ENCODE results near the gene MB. TPM values are rescaled to one million over a fixed set of nuclear protein-coding genes. Genes with fewer than 3 reads are reported as not detected.

Gene MB
- total and polyA plus RNA-seq, 9 of the 15 experiments (the other 6 are each of a cell fraction or from before 2014, with no cell fraction given): not detected

GRCh38 chr22:35615156-35615555 lies 2.0 kb downstream of the MB start (continued):
- TF ChIP-seq, protein P1, sequence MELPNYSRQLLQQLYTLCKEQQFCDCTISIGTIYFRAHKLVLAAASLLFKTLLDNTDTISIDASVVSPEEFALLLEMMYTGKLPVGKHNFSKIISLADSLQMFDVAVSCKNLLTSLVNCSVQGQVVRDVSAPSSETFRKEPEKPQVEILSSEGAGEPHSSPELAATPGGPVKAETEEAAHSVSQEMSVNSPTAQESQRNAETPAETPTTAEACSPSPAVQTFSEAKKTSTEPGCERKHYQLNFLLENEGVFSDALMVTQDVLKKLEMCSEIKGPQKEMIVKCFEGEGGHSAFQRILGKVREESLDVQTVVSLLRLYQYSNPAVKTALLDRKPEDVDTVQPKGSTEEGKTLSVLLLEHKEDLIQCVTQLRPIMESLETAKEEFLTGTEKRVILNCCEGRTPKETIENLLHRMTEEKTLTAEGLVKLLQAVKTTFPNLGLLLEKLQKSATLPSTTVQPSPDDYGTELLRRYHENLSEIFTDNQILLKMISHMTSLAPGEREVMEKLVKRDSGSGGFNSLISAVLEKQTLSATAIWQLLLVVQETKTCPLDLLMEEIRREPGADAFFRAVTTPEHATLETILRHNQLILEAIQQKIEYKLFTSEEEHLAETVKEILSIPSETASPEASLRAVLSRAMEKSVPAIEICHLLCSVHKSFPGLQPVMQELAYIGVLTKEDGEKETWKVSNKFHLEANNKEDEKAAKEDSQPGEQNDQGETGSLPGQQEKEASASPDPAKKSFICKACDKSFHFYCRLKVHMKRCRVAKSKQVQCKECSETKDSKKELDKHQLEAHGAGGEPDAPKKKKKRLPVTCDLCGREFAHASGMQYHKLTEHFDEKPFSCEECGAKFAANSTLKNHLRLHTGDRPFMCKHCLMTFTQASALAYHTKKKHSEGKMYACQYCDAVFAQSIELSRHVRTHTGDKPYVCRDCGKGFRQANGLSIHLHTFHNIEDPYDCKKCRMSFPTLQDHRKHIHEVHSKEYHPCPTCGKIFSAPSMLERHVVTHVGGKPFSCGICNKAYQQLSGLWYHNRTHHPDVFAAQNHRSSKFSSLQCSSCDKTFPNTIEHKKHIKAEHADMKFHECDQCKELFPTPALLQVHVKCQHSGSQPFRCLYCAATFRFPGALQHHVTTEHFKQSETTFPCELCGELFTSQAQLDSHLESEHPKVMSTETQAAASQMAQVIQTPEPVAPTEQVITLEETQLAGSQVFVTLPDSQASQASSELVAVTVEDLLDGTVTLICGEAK (IDR thresholded peaks at IDR 0.05): no peak
- TF ChIP-seq, protein P1 (CRISPR knock-in tag; IDR thresholded peaks at IDR 0.05): no peak
- no peak for TF ChIP-seq NR4A1 (CRISPR knock-in tag; IDR thresholded peaks at IDR 0.05)
- 0 out of 2 replicates have a peak, but pooled peaks have one; percentile 36 for TF ChIP-seq NR4A1 (tag; IDR thresholded peaks at IDR 0.05)
- no peak for TF ChIP-seq SIN3A (IDR thresholded peaks at IDR 0.05; ENCODE audit: borderline replicate concordance in 2 of 2, control insufficient read depth in 1 of 2, low read depth in 2 of 2, low read length in 2 of 2)
- peak; percentile 76 for TF ChIP-seq ZNF175 (CRISPR knock-in tag; IDR thresholded peaks at IDR 0.05; ENCODE audit: low read depth)
- no peak for TF ChIP-seq E2F8 (IDR thresholded peaks at IDR 0.05; ENCODE audit: low read depth, partially characterized antibody)
- no peak for TF ChIP-seq MCM7 (IDR thresholded peaks at IDR 0.05)
- no peak for TF ChIP-seq CREB3L1 (IDR thresholded peaks at IDR 0.05; ENCODE audit: borderline replicate concordance, low read depth)
- no peak for TF ChIP-seq PRPF4 (IDR thresholded peaks at IDR 0.05; ENCODE audit: insufficient read depth, low read depth, low read length, poor library complexity, severe bottlenecking)
- TF ChIP-seq NFRKB (IDR thresholded peaks at IDR 0.05; ENCODE audit: low read depth): peak; percentile 47; the same call in 1 of the 2 replicates
- TF ChIP-seq ZNF274 (IDR thresholded peaks at IDR 0.05; ENCODE audit: borderline replicate concordance, low read depth, low read length): no peak
